ENCODE results near the gene FABP2.
"Not testable (repeated sequence)": the region's sequence is repeated elsewhere in the genome, so short reads cannot be mapped to it uniquely, and the experiment has no call there.

The FABP2 gene

GRCh38 chr4:119313237-119313636 is 8.7 kb downstream of the FABP2 start:
- DNase-seq (ENCODE audit: low read depth, low spot score): no peak

DNA sequence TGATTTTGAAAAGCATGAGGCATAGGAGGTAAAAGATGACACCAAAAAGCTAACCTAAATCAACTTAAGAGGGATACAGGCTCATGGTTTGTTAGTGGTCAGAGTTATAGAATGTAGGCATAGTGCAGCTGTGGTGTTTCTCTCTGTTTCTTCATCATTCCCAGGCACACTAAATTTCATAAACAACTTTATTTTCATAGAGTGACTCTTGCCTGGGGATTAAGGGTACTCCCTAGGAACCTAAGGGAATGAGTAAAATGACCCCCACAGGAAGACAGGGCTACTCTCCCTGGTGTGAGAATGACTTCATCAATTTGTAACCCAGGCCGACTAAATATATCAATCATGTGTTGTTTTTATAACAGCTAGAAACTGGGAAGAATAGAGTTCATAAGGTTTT is 11.1 kb downstream of the FABP2 start:
- no peak for DNase-seq (ENCODE audit: low read depth, low spot score)

DNA sequence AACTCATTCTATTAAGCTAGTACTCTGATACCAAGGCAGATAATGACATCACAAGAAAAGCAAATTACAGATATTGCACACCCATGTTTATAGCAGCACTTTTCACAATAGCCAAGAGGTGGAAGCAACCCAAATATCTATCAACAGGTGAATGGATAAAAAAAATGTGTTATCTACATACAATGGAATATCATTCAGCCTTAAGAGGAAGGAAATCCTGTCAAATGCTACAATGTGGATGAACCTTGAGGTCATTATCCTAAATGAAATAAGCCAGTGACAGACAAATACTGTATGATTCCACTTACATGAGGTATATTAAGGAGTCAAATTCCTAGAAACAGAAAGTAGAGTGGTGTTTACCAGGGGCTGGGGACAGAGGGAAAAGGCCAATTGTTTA is 14.3 kb downstream of the FABP2 start:
- no peak for DNase-seq (ENCODE audit: low read depth, low spot score)

DNA sequence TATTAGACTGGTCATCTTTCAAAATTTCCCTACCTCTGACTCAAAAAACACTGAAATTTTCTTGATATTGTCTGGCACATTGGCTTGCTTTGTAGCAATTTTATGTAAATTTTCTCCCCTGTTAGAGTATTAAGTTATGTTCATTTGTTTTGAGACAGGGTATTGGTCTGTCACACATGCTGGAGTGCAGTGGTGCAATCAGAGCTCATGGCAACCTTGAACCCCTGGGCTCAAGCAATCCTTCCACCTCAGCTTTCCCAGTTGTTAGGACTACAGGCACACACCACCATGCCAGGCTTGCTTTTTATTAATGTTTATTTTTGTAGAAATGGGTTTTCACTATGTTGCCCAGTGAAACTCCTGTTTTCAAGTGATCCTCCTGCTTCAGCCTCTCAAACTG is 17.5 kb downstream of the FABP2 start:
- DNase-seq (ENCODE audit: low read depth, low spot score): no peak

- no peak for DNase-seq (ENCODE audit: low read depth, low spot score)
These were observed 18.2 kb downstream of the FABP2 start for GRCh38 chr4:119303587-119304305.

DNA sequence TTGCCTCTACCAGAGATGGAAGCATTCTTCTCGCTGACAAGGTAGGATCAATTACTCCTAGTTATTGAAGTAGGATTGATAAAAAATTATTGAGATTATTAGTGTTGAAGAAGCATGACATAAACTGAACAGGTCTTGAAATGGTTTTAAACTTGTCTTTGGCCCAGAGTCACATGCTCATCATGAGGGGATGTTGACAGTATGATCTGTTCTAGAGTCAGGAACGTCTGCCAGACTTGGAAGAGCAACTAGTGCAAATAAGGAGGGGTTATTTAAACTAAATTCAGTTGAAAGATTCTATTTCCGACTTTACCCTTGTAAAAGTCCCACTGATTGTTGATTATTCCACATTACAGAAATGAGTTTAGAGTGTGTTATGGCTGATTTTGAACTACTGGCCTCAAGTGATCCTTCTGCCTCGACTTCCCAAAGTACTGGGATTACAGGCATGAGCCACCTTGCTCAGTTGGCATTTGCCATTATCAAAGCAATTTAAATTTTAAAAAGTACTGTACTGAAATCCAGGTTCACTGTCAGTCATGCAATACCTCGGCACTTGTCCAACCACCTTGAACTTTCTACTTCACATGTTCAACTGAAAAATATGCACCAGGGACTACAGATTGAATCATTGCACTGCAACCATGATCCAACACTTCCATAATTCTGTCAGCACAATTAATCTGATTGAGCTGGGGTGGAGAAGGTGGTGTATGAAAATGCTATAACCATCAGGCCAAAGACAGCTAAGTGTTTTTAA is 19.7 kb downstream of the FABP2 start:
- no peak for DNase-seq (ENCODE audit: low read depth, low spot score)

- peak; percentile 75 for DNase-seq (ENCODE audit: low read depth, low spot score)
These were observed 21.6 kb downstream of the FABP2 start for GRCh38 chr4:119300101-119300978.

DNA sequence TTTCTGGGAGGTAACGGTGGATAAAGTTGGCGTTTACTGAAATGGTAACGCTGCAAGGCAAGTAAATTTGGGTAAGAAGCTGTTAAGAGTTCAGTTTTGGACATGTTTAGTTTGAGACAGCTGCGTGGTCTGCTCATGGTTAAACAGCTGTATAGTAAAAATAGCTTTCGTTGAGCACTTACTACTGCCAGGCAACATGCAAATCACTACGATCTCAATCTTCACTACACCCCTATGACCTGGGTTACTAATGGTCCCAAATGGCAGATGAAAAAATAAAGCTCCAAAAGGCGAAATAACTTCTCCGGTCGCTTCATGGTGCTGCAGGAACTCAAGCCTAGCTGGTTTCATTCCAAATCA is 22.2 kb downstream of the FABP2 start:
- DNase-seq (ENCODE audit: low read depth, low spot score): no peak

GRCh38 chr4:119299260-119299671 is 22.7 kb downstream of the FABP2 start:
- no peak for DNase-seq (ENCODE audit: low read depth, low spot score)

DNA sequence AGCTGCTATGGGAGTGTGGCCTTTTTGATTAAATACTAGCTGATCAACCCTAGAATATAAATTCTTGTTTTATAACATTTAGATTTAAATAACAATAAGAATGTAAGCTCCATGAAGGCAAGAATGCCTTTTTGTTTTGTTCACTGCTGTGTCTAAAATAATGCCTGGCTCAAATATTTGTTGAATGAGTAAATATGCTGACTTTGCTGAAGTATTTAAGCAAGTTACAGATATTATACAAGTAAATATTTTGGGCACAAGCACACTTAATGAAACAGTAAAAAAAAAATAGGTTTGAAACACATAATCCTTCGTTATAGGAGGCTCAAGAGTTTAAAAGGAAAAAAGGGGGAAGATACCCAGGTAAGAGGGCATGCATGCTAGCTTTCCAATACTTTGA is 24.1 kb downstream of the FABP2 start:
- no peak for DNase-seq (ENCODE audit: low read depth, low spot score)

GRCh38 chr4:119296356-119296755 is 25.6 kb downstream of the FABP2 start:
- no peak for DNase-seq (ENCODE audit: low read depth, low spot score)

DNA sequence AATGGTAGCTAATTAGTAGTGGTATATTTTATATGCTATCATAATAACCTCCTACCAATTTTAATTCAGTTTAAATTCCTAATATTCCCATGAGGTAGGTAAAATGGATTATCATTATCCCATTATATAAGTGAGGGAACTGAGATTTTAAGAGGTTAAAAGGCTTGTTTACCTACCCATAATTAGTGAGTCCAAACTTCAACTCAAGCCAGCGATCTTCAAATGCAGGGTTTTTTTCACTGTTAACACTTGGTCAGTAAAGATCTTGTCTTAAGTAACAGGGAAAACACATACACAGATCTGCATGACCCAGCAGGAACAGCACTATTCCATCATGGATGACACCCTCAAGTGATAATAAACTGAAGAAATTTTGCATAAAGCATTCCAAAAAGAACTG is 31.3 kb downstream of the FABP2 start:
- no peak for DNase-seq (ENCODE audit: low read depth, low spot score)

- DNase-seq (ENCODE audit: low read depth, low spot score): no peak
These were observed 32.6 kb downstream of the FABP2 start for GRCh38 chr4:119289313-119289712.

- no peak for DNase-seq (ENCODE audit: low read depth, low spot score)
These were observed 35.4 kb downstream of the FABP2 start for GRCh38 chr4:119286377-119287002.

GRCh38 chr4:119284876-119285780 is 36.8 kb downstream of the FABP2 start:
- DNase-seq (ENCODE audit: low read depth, low spot score): no peak

GRCh38 chr4:119281393-119281792 is 40.5 kb downstream of the FABP2 start:
- DNase-seq (ENCODE audit: low read depth, low spot score): no peak

GRCh38 chr4:119279945-119280344 is 42.0 kb downstream of the FABP2 start:
- DNase-seq (ENCODE audit: low read depth, low spot score): not testable (repeated sequence)

DNA sequence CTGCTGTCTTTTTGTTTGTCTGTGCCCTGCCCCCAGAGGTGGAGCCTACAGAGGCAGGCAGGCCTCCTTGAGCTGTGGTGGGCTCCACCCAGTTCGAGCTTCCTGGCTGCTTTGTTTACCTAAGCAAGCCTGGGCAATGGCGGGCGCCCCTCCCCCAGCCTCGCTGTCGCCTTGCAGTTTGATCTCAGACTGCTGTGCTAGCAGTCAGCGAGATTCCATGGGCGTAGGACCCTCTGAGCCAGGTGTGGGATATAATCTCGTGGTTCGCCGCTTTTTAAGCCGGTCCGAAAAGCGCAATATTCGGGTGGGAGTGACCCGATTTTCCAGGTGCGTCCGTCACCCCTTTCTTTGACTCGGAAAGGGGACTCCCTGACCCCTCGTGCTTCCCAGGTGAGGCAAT is 42.4 kb downstream of the FABP2 start:
- not testable (repeated sequence) for DNase-seq (ENCODE audit: low read depth, low spot score)

DNA sequence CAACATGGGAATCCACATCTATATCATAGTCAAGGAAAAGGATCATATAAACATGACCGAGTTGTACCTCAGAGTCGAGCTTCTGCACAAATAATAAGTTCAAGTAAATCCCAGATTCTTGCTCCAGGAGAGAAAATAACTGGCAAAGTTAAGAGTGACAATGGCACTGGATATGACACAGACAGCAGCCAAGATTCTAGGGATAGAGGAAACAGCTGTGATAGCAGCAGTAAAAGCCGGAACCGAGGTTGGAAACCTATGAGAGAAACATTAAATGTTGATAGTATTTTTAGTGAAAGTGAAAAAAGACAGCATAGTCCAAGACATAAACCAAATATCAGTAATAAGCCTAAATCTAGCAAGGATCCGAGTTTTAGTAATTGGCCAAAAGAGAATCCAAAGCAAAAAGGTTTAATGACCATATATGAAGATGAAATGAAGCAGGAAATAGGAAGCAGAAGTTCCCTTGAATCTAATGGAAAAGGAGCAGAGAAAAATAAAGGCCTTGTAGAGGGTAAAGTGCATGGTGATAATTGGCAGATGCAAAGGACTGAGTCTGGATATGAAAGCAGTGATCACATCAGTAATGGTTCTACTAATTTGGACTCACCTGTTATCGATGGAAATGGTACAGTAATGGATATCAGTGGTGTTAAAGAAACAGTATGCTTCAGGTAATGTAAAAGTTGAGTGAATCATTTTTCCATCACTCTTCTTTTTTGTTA is 50.4 kb downstream of the FABP2 start:
- DNase-seq (ENCODE audit: low read depth, low spot score): no peak

DNA sequence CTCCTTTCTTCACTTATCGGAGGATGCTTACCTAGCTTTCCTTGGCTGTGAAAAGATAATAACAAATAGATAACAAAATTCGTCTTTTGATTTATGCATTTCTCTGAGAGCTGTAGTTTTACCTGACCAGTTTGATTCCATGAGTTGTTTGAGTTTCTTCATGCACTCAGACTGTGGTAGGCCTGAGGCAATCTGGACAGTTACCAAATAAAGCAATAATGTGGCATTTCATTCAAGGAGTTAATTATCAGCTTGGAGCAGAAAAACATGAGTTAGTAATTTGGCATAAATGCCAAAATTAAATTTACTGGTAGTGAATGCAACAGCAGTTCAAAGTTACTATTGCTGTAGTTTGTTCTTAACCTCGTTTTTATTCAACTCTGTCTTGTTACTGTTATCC is 53.5 kb downstream of the FABP2 start:
- DNase-seq (ENCODE audit: low read depth, low spot score): no peak
